GM23248 (cell line): ENCODE results near the gene GID4. TPM values are rescaled to one million over a fixed set of nuclear protein-coding genes. Genes with fewer than 3 reads are reported as not detected.
A peak's percentile ranks its signal among the peaks of the same experiment; 100 is the strongest.

ENCODE experiments used
- DNase-seq: peaks from one replicate; pipeline ENCODE4 v3.0.0-alpha.2; 2015
- H2AFZ ChIP-seq: fragments of 200-600 bp; sonication (generic); 2 replicates; pipeline ENCODE4 v1.6.1; 2016; ENCODE audit warnings: antibody characterized with exemption
- H3F3A ChIP-seq: fragments of 200-600 bp; sonication (generic); 2 replicates; pipeline ENCODE4 v1.6.1; 2016; ENCODE audit warnings: mild to moderate bottlenecking, antibody characterized with exemption, mixed run types; ENCODE audit not compliant: insufficient read depth
- H3K27ac ChIP-seq: fragments of 200-600 bp; sonication (generic); 2 replicates; pipeline ENCODE4 v1.5.1; 2016; ENCODE audit warnings: mild to moderate bottlenecking
- H3K27me3 ChIP-seq: fragments of 200-600 bp; sonication (generic); replicated peaks from 2 replicates; pipeline ENCODE4 v1.6.1; 2016; ENCODE audit warnings: mild to moderate bottlenecking; ENCODE audit not compliant: insufficient read depth
- H3K36me3 ChIP-seq: fragments of 200-600 bp; sonication (generic); 2 replicates; pipeline ENCODE4 v1.6.1; 2016; ENCODE audit warnings: low read depth, mild to moderate bottlenecking
- H3K4me1 ChIP-seq: fragments of 200-600 bp; sonication (generic); 2 replicates; pipeline ENCODE4 v1.6.1; 2016; ENCODE audit warnings: mild to moderate bottlenecking; ENCODE audit not compliant: insufficient read depth
- H3K4me2 ChIP-seq: fragments of 200-600 bp; sonication (generic); one replicate; pipeline ENCODE4 v1.6.1; 2016; ENCODE audit warnings: mild to moderate bottlenecking; ENCODE audit not compliant: unreplicated experiment
- H3K4me3 ChIP-seq: fragments of 200-600 bp; sonication (generic); 2 replicates; pipeline ENCODE4 v1.5.1; 2016; ENCODE audit warnings: mild to moderate bottlenecking
- H3K79me2 ChIP-seq: fragments of 200-600 bp; sonication (generic); 2 replicates; pipeline ENCODE4 v1.6.1; 2016; ENCODE audit warnings: mild to moderate bottlenecking; ENCODE audit not compliant: insufficient read depth
- H3K9ac ChIP-seq: fragments of 200-600 bp; sonication (generic); 2 replicates; pipeline ENCODE4 v1.6.1; 2016; ENCODE audit warnings: mild to moderate bottlenecking
- H3K9me2 ChIP-seq: fragments of 200-600 bp; sonication (generic); 2 replicates; pipeline ENCODE4 v1.6.1; 2016; ENCODE audit warnings: mixed run types, mild to moderate bottlenecking, moderate library complexity; ENCODE audit not compliant: insufficient read depth
- H3K9me3 ChIP-seq: fragments of 200-600 bp; sonication (generic); one replicate; pipeline ENCODE4 v1.6.1; 2017; ENCODE audit warnings: low read depth
- H4K20me1 ChIP-seq: fragments of 200-600 bp; sonication (generic); 2 replicates; pipeline ENCODE4 v1.6.0; 2016; ENCODE audit not compliant: insufficient read depth
- EZH2 ChIP-seq: fragments of 200-600 bp; sonication (generic); IDR thresholded peaks from 2 replicates; pipeline ENCODE4 v1.6.1; 2018; ENCODE audit warnings: antibody characterized with exemption, mild to moderate bottlenecking; ENCODE audit not compliant: insufficient read depth, poor library complexity, severe bottlenecking
- EZH2phosphoT487 ChIP-seq: fragments of 200-600 bp; sonication (generic); IDR thresholded peaks from 2 replicates; pipeline ENCODE4 v1.6.1; 2018; ENCODE audit warnings: antibody characterized with exemption, moderate library complexity, mild to moderate bottlenecking, low read depth; ENCODE audit not compliant: insufficient read depth
- WGBS, 2 experiments: methylation state at CpG; one replicate each; pipeline ENCODE4 v1.1.6; 2015 to 2017; ENCODE audit warnings: low lambda C conversion rate in 2 of 2, low coverage in 1 of 2; ENCODE audit errors: missing lambda C conversion rate in 2 of 2; 5-methylcytosine and 5-hydroxymethylcytosine counted together
- in situ Hi-C: fragments of 300-500 bp; cut with MboI; formaldehyde crosslinking; loops from 2 replicates; pipeline ENCODE4 v1.15.0; 2020
- polyA plus RNA-seq: library from polyadenylated mRNA; unstranded; fragments of >200 nt; fragmentation: Nextera tagmentation; extraction: Ambion mirVana; gene quantifications from 2 replicates; pipeline ENCODE4 v1.2.1, GENCODE V29; 2016
- total RNA-seq: library from RNA; depleted of rRNA; stranded (reverse); fragments of >200 nt; shearing (Covaris generic); gene quantifications from 2 replicates; pipeline ENCODE4 v1.2.3, GENCODE V29; 2014

GID4 gene
- total and polyA plus RNA-seq, 2 experiments from 2014 or later = 7.2 to 10.2 TPM

- WGBS, 2 experiments = 7 to 10% methylated on average over 8 of the region's 8 CpGs
- Histone ChIP-seq H3K79me2 (no peaks in the 10 kb centered on the region), H4K20me1 (no peaks in the 10 kb centered on the region), H3K4me3 (peak overlapping the region; percentile 59), H3K9me2 (no peaks in the 10 kb centered on the region), H2AFZ (peak overlapping the region; percentile 80), H3F3A (no peaks in the 10 kb centered on the region; the same call in 1 of the 2 replicates), H3K4me2 (peak overlapping the region; percentile 90), H3K9me3 (no peaks in the 10 kb centered on the region), H3K27me3 (no peaks in the 10 kb centered on the region), H3K9ac (peak overlapping the region; percentile 27; the same call in 1 of the 2 replicates), H3K27ac (0 out of 2 replicates have a peak overlapping the region, but pooled peaks have one; percentile 28), H3K36me3 (no peaks in the 10 kb centered on the region), H3K4me1 (peaks cover 9% of the 10 kb centered on the region)
- TF ChIP-seq EZH2 (no peak), EZH2phosphoT487 (no peak)
- in situ Hi-C loops = no loop called here
- DNase-seq = peak; percentile 68
Measured at GRCh38 chr17:18070861-18071340, 31.7 kb downstream of the GID4 start.

- in situ Hi-C loops = no loop called here
- Histone ChIP-seq H2AFZ (no peak overlapping the region), H3K27me3 (no peaks in the 10 kb centered on the region), H3K4me1 (peaks cover 9% of the 10 kb centered on the region), H3K9me2 (no peaks in the 10 kb centered on the region), H3K9ac (no peak overlapping the region), H3K9me3 (no peaks in the 10 kb centered on the region), H3F3A (no peaks in the 10 kb centered on the region; the same call in 1 of the 2 replicates), H3K79me2 (no peaks in the 10 kb centered on the region), H3K4me3 (no peak overlapping the region), H3K36me3 (no peaks in the 10 kb centered on the region), H4K20me1 (no peaks in the 10 kb centered on the region), H3K4me2 (no peak overlapping the region), H3K27ac (no peak overlapping the region)
- no peak for TF ChIP-seq EZH2
- no peak for DNase-seq
Measured at GRCh38 chr17:18071751-18072150, 32.5 kb downstream of the GID4 start.

DNA sequence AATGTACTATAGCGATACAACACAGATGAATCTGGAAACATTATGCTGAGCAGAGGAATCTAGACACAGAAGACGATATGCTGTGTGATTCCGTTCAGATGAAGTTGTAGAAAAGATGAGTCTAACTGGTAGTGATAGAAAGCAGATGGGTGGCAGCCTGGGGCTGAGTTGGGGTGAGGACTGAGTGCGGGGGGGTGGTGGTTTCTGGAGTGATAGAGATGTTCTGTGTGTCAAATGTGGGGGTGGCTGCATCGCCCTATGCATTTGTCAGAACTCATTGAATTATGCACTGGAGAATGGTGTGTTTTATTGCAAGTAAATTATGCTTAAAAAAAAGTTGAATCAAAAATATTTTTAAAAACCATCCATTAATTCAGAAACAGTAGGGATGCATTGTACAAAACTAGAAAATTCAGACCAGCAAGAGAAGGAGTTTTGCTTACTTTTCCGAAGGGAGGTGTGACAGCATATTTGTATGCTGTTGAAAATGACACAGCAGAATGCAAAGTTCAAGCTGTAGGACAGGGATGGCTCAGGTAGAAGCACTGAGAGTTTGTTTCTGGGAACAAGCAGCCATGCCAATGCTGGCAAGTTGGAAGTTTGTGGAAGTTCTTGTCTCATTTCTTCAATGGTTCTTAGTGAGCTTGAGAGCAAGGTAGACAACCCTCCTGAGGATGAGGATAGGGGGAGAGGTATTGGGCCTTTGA, 35.5 kb downstream of the GID4 start:
- in situ Hi-C loops = no loop called here
- peak; percentile 36 for DNase-seq
- 33 to 47% methylated on average over 6 of the region's 6 CpGs for WGBS, 2 experiments

GRCh38 chr17:18076936-18077335, 37.7 kb downstream of the GID4 start:
- Histone ChIP-seq H3K27me3 (no peaks in the 10 kb centered on the region; the same call in 1 of the 2 replicates), H3K27ac (no peak overlapping the region), H3K9ac (no peak overlapping the region), H3K36me3 (no peaks in the 10 kb centered on the region), H3K9me3 (no peaks in the 10 kb centered on the region), H3K4me1 (no peaks in the 10 kb centered on the region), H3K79me2 (no peaks in the 10 kb centered on the region), H3K9me2 (no peaks in the 10 kb centered on the region), H3K4me3 (no peak overlapping the region), H2AFZ (no peak overlapping the region), H3K4me2 (no peak overlapping the region), H4K20me1 (no peaks in the 10 kb centered on the region), H3F3A (no peaks in the 10 kb centered on the region; the same call in 1 of the 2 replicates)
- peak; percentile 2 for DNase-seq
- 39 to 47% methylated on average over 7 of the region's 7 CpGs for WGBS, 2 experiments
- no peak for TF ChIP-seq EZH2phosphoT487
- no peak for TF ChIP-seq EZH2
- in situ Hi-C loops = no loop called here

More for the DNA sequence above, 35.5 kb downstream of the GID4 start:
- no peaks in the 10 kb centered on the region; the same call in 1 of the 2 replicates for H3K27me3 ChIP-seq
- H3K9ac ChIP-seq = no peak overlapping the region
- no peaks in the 10 kb centered on the region for H3K9me3 ChIP-seq
- no peaks in the 10 kb centered on the region for H3K9me2 ChIP-seq
- no peak overlapping the region for H2AFZ ChIP-seq
- no peak overlapping the region for H3K4me2 ChIP-seq
- H3K4me3 ChIP-seq = no peak overlapping the region
- H3K36me3 ChIP-seq = no peaks in the 10 kb centered on the region
- H3K4me1 ChIP-seq = peaks cover 9% of the 10 kb centered on the region
- H3K27ac ChIP-seq = no peak overlapping the region
- no peaks in the 10 kb centered on the region for H3K79me2 ChIP-seq
- TF ChIP-seq EZH2 = no peak
- H4K20me1 ChIP-seq = no peaks in the 10 kb centered on the region
- H3F3A ChIP-seq = no peaks in the 10 kb centered on the region; the same call in 1 of the 2 replicates
